Measurements from ENCODE around the gene RTEL1.
A peak's percentile ranks its signal among the peaks of the same experiment; 100 is the strongest.
"Not testable (repeated sequence)": the region's sequence is repeated elsewhere in the genome, so short reads cannot be mapped to it uniquely, and the experiment has no call there.

Gene RTEL1

GRCh38 chr20:63619505-63619904 lies 38.6 kb upstream of the RTEL1 start:
- no peaks in the 10 kb centered on the region for H3K9me3 ChIP-seq (ENCODE audit: control insufficient read depth, insufficient read depth, low read length)
- H3K4me1 ChIP-seq (ENCODE audit: control insufficient read depth, insufficient read depth, low read length): no peaks in the 10 kb centered on the region
- H3K4me3 ChIP-seq (ENCODE audit: low read depth, low read length): no peak overlapping the region
- H3K36me3 ChIP-seq (ENCODE audit: control insufficient read depth, insufficient read depth, low read length): peaks cover 22% of the 10 kb centered on the region
- no peaks in the 10 kb centered on the region for H3K27me3 ChIP-seq (ENCODE audit: control insufficient read depth, insufficient read depth, low read length)
- H3K9ac ChIP-seq (ENCODE audit: low read depth, low read length): no peak overlapping the region

GRCh38 chr20:63620991-63621390 lies 37.1 kb upstream of the RTEL1 start:
- Histone ChIP-seq H3K9ac (ENCODE audit: low read depth, low read length) (no peak overlapping the region), H3K9me3 (ENCODE audit: control insufficient read depth, insufficient read depth, low read length) (no peaks in the 10 kb centered on the region), H3K4me1 (ENCODE audit: control insufficient read depth, insufficient read depth, low read length) (no peaks in the 10 kb centered on the region), H3K27me3 (ENCODE audit: control insufficient read depth, insufficient read depth, low read length) (no peaks in the 10 kb centered on the region), H3K4me3 (ENCODE audit: low read depth, low read length) (no peak overlapping the region), H3K36me3 (ENCODE audit: control insufficient read depth, insufficient read depth, low read length) (peaks cover 22% of the 10 kb centered on the region)

DNA sequence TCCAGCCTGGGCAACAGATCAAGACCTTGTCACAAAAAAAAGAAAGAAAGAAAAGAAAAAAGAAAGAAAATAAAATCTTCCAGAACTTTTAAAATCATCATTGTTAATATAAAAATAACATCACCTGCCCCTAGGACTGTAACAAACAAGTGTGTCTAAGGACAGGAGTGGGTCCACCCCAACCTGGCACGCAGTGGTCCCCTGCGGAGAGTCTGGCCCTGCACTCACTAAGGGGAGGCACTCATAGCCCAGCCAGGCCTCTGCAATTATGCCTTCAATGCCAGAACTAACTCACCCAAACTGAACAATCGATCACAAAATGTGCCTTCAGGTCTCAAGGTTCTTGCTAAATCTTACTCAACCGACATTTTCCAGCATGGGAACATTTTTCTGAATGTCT lies 36.0 kb upstream of the RTEL1 start:
- Histone ChIP-seq H3K9ac (ENCODE audit: low read depth, low read length) (no peak overlapping the region), H3K27me3 (ENCODE audit: control insufficient read depth, insufficient read depth, low read length) (no peaks in the 10 kb centered on the region)

DNA sequence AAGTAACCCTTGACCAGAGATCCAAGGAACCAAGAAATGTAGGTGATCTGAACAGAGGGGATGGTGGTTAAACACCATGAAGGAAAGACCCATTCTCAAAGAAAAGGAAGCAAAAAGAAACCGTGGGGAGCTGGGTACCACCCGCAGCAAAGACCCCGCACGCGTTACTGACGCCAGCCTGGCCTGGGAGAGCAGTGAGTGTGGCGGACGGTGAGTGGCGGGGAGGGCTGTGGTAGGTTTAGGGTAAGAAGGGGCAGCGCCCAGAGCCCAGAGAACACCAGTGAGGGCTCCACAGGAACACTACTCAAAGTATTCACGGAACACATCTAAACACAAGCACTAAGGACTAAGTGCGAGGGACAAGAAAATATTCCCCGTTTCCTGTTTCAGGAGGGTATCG lies 35.4 kb upstream of the RTEL1 start:
- H3K4me1 ChIP-seq (ENCODE audit: control insufficient read depth, insufficient read depth, low read length): no peaks in the 10 kb centered on the region
- no peak overlapping the region for H3K4me3 ChIP-seq (ENCODE audit: low read depth, low read length)
- no peaks in the 10 kb centered on the region for H3K9me3 ChIP-seq (ENCODE audit: control insufficient read depth, insufficient read depth, low read length)
- no peak overlapping the region for H3K9ac ChIP-seq (ENCODE audit: low read depth, low read length)
- H3K36me3 ChIP-seq (ENCODE audit: control insufficient read depth, insufficient read depth, low read length): peaks cover 17% of the 10 kb centered on the region
- H3K27me3 ChIP-seq (ENCODE audit: control insufficient read depth, insufficient read depth, low read length): no peaks in the 10 kb centered on the region

More for the DNA sequence above, 36.0 kb upstream of the RTEL1 start:
- Histone ChIP-seq H3K36me3 (ENCODE audit: control insufficient read depth, insufficient read depth, low read length) (peaks cover 19% of the 10 kb centered on the region), H3K4me3 (ENCODE audit: low read depth, low read length) (no peak overlapping the region), H3K4me1 (ENCODE audit: control insufficient read depth, insufficient read depth, low read length) (no peaks in the 10 kb centered on the region), H3K9me3 (ENCODE audit: control insufficient read depth, insufficient read depth, low read length) (no peaks in the 10 kb centered on the region)

- Histone ChIP-seq H3K4me3 (ENCODE audit: low read depth, low read length) (no peak overlapping the region), H3K36me3 (ENCODE audit: control insufficient read depth, insufficient read depth, low read length) (peaks cover 2% of the 10 kb centered on the region), H3K27me3 (ENCODE audit: control insufficient read depth, insufficient read depth, low read length) (no peaks in the 10 kb centered on the region), H3K9ac (ENCODE audit: low read depth, low read length) (no peak overlapping the region), H3K4me1 (ENCODE audit: control insufficient read depth, insufficient read depth, low read length) (no peaks in the 10 kb centered on the region), H3K9me3 (ENCODE audit: control insufficient read depth, insufficient read depth, low read length) (no peaks in the 10 kb centered on the region)
These were observed 33.6 kb upstream of the RTEL1 start for GRCh38 chr20:63624486-63624885.

GRCh38 chr20:63625771-63626423 lies 32.2 kb upstream of the RTEL1 start:
- Histone ChIP-seq H3K36me3 (ENCODE audit: control insufficient read depth, insufficient read depth, low read length) (no peaks in the 10 kb centered on the region), H3K4me3 (ENCODE audit: low read depth, low read length) (peak overlapping the region; percentile 75), H3K27me3 (ENCODE audit: control insufficient read depth, insufficient read depth, low read length) (no peaks in the 10 kb centered on the region), H3K4me1 (ENCODE audit: control insufficient read depth, insufficient read depth, low read length) (no peaks in the 10 kb centered on the region), H3K9me3 (ENCODE audit: control insufficient read depth, insufficient read depth, low read length) (no peaks in the 10 kb centered on the region), H3K9ac (ENCODE audit: low read depth, low read length) (peak overlapping the region; percentile 83)

GRCh38 chr20:63626424-63627128 lies 31.5 kb upstream of the RTEL1 start, which contains the start of gene GMEB2:
Gene GMEB2 (minus strand): TSS chr20:63627101. CDS start chr20:63619397, 7,704 bp downstream.
- no peaks in the 10 kb centered on the region for H3K4me1 ChIP-seq (ENCODE audit: control insufficient read depth, insufficient read depth, low read length)
- H3K9ac ChIP-seq (ENCODE audit: low read depth, low read length): peak within 1 kb of the TSS; percentile 83
- peak within 1 kb of the TSS; percentile 87 for H3K4me3 ChIP-seq (ENCODE audit: low read depth, low read length)
- H3K9me3 ChIP-seq (ENCODE audit: control insufficient read depth, insufficient read depth, low read length): no peaks in the 10 kb centered on the region
- H3K27me3 ChIP-seq (ENCODE audit: control insufficient read depth, insufficient read depth, low read length): no peaks in the 10 kb centered on the region
- H3K36me3 ChIP-seq (ENCODE audit: control insufficient read depth, insufficient read depth, low read length): no peaks in the 10 kb centered on the region

GRCh38 chr20:63627129-63627750 lies 30.9 kb upstream of the RTEL1 start:
- Histone ChIP-seq H3K36me3 (ENCODE audit: control insufficient read depth, insufficient read depth, low read length) (no peaks in the 10 kb centered on the region), H3K4me1 (ENCODE audit: control insufficient read depth, insufficient read depth, low read length) (no peaks in the 10 kb centered on the region)

DNA sequence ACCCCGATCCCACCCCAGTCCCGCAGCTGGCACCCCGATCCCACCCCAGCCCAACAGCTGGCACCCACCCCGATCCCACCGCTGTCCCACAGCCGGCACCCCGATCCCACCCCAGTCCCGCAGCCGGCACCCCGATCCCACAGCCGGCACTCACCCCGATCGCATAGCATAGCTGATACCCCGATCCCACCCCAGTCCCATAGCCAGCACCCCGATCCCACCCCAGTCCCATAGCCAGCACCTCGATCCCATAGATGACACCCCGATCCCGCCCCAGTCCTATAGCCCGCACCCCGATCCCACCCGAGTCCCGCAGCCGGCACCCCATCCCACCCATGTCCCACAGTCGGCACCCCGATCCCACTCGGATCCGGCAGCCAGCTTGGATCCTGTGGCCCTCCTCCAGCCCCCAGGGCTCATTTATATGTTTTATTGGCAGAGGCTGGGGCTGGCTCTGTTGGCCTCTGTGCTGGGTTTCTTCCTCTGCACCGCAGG lies 30.3 kb upstream of the RTEL1 start:
- H3K36me3 ChIP-seq (ENCODE audit: control insufficient read depth, insufficient read depth, low read length): no peaks in the 10 kb centered on the region
- peak overlapping the region; percentile 87 for H3K4me3 ChIP-seq (ENCODE audit: low read depth, low read length)
- H3K9me3 ChIP-seq (ENCODE audit: control insufficient read depth, insufficient read depth, low read length): no peaks in the 10 kb centered on the region
- no peaks in the 10 kb centered on the region for H3K27me3 ChIP-seq (ENCODE audit: control insufficient read depth, insufficient read depth, low read length)
- H3K9ac ChIP-seq (ENCODE audit: low read depth, low read length): peak overlapping the region; percentile 65
- H3K4me1 ChIP-seq (ENCODE audit: control insufficient read depth, insufficient read depth, low read length): no peaks in the 10 kb centered on the region

More at GRCh38 chr20:63627129-63627750, 30.9 kb upstream of the RTEL1 start:
- no peaks in the 10 kb centered on the region for H3K27me3 ChIP-seq (ENCODE audit: control insufficient read depth, insufficient read depth, low read length)
- peak overlapping the region; percentile 87 for H3K4me3 ChIP-seq (ENCODE audit: low read depth, low read length)
- peak overlapping the region; percentile 70 for H3K9ac ChIP-seq (ENCODE audit: low read depth, low read length)
- no peaks in the 10 kb centered on the region for H3K9me3 ChIP-seq (ENCODE audit: control insufficient read depth, insufficient read depth, low read length)

- H3K27me3 ChIP-seq (ENCODE audit: control insufficient read depth, insufficient read depth, low read length): no peaks in the 10 kb centered on the region
- H3K9ac ChIP-seq (ENCODE audit: low read depth, low read length): peak overlapping the region; percentile 65
- H3K4me1 ChIP-seq (ENCODE audit: control insufficient read depth, insufficient read depth, low read length): no peaks in the 10 kb centered on the region
- no peaks in the 10 kb centered on the region for H3K36me3 ChIP-seq (ENCODE audit: control insufficient read depth, insufficient read depth, low read length)
- H3K4me3 ChIP-seq (ENCODE audit: low read depth, low read length): peak overlapping the region; percentile 13
- no peaks in the 10 kb centered on the region for H3K9me3 ChIP-seq (ENCODE audit: control insufficient read depth, insufficient read depth, low read length)
These were observed 29.7 kb upstream of the RTEL1 start for GRCh38 chr20:63628246-63628975.

DNA sequence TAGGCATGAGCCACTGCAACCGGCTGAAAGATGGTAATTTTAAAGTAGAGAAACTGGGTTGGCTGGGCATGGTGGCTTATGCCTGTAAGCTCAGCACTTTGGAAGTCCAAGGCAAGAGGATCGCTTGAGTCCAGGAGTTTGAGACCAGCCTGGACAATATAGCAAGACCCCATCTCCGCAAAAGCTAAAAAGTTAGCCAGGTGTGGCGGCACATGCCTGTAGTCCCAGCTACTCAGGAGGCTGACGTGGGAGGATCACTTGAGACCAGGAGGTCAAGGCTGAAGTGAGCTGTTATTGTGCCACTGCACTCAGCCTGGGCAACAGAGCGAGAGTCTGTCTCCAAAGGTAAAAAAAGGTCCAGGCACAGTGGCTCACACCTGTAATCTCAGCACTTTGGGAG lies 27.2 kb upstream of the RTEL1 start:
- H3K4me1 ChIP-seq (ENCODE audit: control insufficient read depth, insufficient read depth, low read length); H3K9me3 ChIP-seq (ENCODE audit: control insufficient read depth, insufficient read depth, low read length); H3K36me3 ChIP-seq (ENCODE audit: control insufficient read depth, insufficient read depth, low read length); H3K27me3 ChIP-seq (ENCODE audit: control insufficient read depth, insufficient read depth, low read length); H3K4me3 ChIP-seq (ENCODE audit: low read depth, low read length); H3K9ac ChIP-seq (ENCODE audit: low read depth, low read length): not testable (repeated sequence)

All from iPS-15b (cell line).